NCI-H446 treated with DMSO at 0.1 percent for 48 hours (cell line): Measurements from ENCODE around the gene GPR183.
"Not testable (repeated sequence)": the region's sequence is repeated elsewhere in the genome, so short reads cannot be mapped to it uniquely, and the experiment has no call there.

ENCODE experiments used
- DNase-seq: peaks from one replicate; lab custom pipeline; 2025; lab: John Stamatoyannopoulos, UW

The GPR183 gene

DNA sequence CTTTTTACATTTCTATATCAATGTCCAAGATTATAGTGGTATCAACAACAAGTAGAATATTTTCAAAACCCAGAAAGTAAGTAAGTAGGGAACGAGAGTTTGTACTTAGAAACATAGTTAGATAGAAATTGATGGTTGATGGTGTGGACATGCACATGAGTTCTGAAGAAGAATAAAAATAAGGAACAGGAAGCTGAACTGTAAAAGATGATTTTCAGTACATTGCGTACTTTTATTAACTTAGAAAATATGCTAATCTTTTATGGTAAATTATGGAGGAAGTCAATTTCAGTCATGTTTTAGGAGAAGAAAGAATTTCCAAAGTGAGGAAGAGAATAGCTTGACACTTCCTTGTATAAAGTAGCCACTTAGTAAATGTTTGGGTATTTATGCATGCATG lies 36.7 kb downstream of the GPR183 start:
- DNase-seq, result no peak

DNA sequence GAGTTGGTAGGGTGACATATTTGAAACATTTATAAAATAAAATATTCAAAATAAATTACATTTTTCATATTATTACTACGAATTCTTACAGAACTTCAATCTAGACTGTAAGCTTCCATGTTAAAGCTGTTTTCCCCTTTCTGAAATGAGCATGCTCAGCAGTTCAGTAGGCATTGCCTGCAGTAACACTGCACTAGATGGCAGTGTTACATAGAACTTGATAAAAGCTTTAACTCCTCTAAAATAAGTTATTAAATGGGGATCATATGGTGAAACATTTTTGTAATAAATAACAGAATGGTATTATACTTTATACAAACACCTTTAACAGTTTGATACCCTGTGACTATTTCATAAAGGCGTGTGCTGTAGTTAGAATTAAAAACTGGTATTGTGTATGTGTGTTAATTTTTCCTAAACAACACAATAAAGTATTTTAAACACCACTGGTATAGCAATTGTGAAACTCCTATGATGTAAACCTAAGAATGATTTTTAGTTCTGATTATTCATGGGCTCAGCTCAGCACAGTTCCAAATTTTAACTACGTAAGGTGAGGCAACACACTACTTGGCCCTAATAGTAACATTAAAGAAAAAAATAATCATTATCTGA lies 37.5 kb downstream of the GPR183 start:
- DNase-seq, result peak; percentile 6

DNA sequence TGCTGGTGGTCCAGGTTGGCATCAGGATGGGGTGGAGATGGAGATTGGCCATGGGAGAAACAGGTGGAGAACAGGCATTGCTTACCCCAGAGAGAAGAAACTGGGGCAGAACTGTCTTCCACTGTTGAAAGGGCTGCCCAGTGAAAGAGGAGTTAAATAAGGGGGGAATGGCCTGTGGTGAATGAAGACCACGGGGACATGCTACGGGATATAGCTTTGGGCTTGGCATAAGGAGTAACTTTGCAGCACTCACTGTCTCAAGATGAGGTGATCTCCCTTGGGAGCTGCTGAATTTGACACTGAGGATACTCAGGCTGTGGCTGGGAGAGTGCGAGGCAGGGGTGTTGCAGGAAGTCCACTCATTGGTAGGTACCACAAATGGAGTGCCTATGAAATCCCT lies 38.4 kb downstream of the GPR183 start:
- no peak for DNase-seq

DNA sequence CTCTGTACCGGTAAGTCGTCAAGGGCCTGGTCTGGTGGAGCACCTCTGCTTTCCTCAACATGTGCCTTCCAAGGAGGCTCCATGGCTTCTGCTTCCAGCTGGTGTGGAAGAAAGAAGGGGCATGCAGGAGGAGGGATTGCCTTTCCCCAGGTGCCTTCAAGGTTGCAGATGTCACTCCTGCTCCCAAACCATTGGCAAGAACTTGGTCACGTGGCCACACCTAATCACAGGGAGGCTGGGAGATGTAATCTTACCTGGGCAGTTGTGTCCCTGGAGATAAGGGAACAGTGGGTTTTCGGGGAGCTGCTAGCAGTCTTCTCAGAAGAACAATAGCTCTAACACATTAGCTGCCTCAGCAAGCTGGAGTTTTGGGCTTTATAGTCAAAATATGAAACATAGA lies 39.3 kb downstream of the GPR183 start:
- no peak for DNase-seq

- DNase-seq, result no peak
Observed at GRCh38 chr13:99266827-99267226, 40.4 kb downstream of the GPR183 start.

DNA sequence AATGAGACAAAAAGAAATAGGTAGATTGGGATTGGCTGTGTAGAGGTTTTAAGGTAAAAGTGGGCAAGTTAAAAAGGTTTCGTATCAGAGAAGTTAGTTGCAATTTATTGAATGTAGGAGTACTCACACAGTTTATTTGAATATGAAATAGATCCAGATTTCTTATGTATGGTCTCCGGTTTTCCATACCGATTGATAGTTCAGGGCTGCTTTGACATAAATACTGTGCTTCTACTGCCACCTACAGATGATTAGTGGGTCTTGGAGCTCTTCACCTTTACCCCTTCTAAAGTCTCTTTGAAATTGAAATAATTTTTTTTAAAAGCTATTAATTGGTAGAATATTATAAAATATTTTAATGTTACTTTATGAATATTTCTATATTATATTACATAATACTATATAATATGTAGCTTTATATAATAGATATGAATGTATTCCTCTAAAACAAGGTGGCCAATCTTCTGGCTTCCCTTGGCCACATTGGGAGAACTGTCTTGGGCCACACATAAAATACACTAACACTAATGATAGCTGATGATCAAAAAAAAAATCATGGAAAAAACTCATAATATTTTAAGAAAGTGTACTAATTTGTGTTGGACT lies 41.3 kb downstream of the GPR183 start:
- no peak for DNase-seq

DNA sequence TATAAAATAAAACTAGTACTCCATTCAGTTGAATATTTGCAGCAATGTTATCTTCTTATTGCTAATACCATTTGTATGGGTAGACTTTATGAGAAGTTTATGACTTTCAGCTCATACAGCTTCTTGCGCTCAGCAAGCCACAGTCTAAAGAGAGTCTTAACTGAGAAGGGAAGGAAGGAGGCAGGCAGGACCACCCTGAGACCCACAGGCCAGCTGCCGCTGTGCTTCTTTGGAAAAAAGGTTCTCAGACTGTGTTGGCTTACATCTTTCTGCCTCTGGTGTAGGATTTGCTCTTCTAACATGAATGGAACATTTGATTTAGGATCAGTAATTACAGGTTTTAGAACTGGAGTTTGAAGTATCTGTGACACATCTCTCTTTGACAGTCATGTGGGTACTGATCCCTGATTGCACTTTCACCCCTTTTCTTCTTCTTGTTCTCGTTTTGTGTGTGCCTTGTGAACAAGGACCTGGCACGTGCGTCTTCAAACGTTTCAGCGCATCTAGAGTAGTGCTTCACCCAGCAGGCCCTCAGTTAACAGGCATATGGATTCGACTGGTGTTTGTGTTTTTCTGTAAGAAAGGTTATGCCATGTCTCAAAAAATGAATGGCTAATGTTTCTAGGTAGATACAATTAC lies 41.9 kb downstream of the GPR183 start:
- DNase-seq, result no peak

GRCh38 chr13:99264051-99264450 lies 43.1 kb downstream of the GPR183 start:
- DNase-seq, result no peak

DNA sequence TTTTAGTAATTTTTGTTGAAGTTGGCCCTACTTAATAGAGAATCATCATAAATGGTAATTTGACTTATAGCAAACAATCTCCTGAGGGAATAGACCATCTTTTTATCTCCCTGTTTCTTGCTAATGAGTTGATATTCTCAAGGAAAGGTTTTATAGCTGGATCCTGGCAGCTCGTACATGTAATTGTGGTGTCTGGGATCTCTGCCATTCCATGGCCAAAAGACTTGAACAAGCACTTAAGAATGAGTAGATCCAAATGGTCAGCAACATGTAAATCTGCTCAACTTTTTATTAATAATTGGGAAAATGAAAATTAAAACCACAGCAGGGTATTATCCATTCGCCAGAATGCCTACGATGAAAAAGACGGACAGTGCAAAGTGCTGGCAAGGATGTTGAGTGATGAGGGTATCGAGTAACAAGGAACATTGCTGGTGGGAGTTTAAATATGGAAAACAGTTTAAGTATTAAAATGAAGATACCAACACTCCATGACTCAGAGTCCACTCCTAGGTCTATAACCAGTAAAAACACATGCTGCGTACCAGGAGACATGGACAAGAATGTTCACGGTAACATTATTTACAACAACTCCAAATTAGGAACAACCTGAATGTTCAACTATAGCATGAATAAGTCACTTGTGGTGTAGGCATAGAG lies 43.9 kb downstream of the GPR183 start:
- no peak for DNase-seq

DNA sequence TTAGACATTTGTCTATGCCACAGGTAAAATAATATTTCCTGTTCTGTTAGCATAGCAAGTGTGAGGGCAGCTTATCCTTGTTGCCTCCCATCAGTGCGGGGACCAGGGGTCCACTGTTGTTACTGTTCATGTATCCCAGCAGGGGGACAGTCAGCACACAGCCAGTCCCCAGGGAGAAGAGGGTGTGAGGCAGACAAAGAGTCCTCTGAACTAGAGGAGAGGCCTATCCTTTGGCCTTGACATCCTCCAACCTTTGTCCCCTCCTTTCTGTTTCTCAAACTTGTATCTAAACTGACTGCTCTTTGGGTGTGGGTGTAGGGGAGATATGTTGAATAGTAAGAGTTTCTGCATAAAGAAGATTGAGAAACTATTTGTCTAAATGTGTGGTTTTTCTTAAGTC lies 46.1 kb downstream of the GPR183 start:
- no peak for DNase-seq

- no peak for DNase-seq
Observed at GRCh38 chr13:99260216-99260615, 47.0 kb downstream of the GPR183 start.

DNA sequence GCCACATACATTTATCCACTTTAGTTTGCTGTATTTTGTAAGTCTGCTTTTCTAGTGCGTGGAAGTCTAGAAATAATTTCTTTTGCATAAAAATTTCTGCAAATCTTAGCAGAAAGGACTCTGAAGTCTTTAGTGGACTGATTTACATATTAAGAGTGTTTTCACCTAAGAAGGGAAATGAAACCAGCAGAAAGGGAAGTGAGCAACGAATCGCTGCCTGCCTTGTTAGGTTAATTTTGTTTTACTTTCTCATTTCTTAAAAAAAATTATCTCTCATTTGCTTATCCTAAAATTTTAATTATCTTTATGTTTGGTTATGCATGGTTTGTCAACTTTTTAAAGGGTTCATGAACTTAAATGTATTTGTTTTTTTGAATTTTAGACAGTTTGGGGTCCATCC lies 48.3 kb downstream of the GPR183 start:
- no peak for DNase-seq

DNA sequence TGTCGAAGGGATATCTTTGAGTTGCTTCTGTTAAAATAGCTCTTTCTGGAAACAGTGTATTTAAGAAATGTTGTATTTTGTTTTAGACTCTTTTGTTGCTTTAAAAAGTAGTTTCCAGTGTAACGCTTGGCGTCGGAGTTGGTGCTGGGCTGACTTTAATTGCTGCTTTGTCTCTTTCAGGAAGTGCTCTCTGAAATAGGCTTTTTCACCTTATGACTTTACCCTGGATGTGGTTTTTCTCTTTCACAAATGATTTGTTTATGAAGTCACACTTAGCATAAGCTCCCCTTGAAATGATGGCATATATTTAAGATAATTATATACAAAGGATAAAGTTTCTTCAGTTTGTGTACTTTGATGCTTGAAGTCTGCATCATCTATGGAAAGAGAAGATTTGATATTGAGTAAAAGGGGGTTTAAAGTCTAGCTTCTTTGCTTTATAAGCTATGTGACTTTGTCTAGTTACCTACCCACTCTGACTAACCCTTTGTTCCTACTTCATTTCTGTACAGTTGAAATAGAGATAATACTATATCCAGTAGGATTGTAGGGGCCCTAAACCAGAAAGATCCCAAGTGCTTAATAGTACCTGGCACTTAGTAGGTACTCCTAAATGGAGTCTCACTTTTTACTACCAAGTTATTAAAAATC lies 48.9 kb downstream of the GPR183 start, which contains the start of gene GPR18:
Gene GPR18 (minus strand): TSS at position 170 of the 651 bp plus-strand sequence. CDS start 2,507 bp downstream, outside the sequence.
- DNase-seq, result no peak

DNA sequence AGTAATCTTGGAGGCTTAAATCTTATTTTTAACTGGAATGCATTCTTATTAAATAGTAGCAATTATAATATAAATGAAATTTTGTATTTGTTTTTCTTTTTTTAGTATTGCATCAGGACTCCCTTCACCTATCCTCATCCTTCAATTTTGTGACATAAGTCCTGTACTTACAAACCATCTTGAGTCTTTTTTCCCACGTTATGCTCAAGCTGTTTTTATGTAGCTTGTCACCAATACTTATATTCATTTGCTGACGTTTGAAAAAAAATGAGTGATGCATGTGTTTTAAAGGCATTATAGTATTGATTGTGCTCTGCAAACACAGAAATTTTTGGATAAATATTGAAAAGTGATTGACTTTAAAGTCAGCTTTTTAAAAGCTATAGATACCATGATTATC lies 49.9 kb downstream of the GPR183 start:
- no peak for DNase-seq

GRCh38 chr13:99256709-99257108 lies 50.5 kb downstream of the GPR183 start:
- DNase-seq, result no peak

GRCh38 chr13:99256283-99256682 lies 50.9 kb downstream of the GPR183 start:
- no peak for DNase-seq

DNA sequence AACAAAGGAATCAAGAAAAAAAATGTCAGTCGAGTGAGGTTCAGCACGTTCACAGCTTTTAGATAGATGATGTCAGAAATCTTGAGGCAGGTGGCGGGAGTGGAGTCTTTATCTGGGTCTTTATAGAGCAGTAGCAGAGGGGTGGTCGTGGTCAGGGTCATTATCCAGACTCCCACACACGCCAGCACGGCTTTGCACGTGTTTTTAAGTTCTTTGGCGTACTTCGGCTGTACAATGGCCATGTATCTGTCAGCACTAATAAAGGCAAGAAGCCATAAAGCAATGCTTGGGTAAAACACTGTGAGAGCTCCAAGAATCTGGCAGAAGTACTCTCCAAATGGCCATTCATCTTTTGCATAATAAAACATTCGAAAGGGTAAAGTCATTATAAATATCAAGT lies 51.9 kb downstream of the GPR183 start:
- no peak for DNase-seq

- no peak for DNase-seq
Observed at GRCh38 chr13:99254830-99255229, 52.4 kb downstream of the GPR183 start.

DNA sequence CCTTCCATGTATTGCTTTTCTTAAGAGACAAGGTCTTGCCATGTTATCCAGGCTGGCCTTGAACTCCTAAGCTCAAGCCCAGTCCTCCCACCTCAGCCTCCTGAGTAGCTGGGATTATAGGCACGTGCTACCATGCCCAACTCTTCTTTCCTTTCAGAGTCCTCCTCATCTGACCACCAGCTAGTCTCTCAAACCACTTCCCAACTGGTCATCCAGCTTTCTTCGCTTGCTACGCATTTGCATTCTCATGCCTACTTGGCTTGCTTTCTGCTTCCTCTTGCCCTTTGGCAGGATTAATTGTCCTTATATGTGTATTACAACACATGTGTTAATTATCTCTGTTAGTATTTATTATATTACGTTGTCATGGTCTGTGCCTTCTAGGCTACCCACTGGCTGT lies 55.3 kb downstream of the GPR183 start:
- no peak for DNase-seq

DNA sequence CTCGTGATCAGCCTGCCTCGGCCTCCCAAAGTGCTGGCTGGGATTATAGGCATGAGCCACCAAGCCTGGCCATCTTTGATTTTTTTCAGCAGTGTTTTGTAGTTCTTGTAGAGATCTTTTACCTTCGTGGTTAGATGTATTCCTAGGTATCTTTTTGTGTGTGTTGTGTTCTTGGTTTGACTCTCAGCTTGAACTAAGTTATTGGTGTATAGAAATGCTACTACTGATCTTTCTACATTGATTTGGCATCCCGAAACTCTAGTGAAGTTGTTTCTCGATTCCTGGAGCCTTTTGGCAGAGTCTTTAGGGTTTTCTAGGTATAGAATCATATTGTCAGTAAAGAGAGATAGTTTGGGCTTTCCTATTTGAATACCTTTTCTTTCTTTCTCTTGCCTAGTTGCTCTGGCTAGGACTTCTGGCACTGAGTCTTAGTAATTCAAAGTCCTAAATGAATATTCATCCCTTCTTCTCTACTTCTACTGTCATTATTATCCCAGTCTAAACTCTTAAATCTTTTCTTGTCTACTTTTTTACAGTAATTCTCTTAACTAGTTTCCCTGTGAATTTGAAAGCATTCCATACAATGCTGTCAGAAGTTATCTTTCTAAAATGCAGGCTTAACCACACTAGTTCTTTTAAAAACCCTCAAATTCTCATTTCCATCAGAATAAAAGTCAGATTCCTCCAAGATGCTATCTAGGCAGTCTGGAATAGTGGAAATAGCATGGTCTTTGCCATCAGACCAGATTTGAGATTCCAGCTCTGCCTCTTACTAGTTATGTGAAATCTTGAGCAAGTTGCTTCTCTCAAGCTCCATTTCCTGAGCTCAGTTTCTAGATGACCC lies 56.0 kb downstream of the GPR183 start:
- no peak for DNase-seq

GRCh38 chr13:99249606-99250005 lies 57.6 kb downstream of the GPR183 start:
- DNase-seq, result not testable (repeated sequence)

DNA sequence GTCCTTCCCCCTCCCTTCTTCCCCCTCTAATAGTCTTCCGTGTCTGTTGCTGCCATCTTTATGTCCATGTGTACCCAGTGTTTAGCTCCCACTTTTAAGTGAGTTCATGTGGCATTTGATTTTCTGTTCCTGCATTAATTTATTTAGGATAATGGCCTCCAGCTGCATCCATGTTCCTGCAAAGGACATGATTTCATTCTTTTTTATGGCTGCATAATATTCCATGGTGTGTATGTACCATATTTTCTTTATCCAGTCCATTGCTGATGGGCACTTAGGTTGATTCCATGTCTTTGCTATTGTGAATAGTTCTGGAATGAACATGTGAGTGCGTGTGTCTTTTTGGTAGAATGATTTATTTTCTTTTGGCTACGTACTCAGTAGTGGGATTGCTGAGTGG lies 58.0 kb downstream of the GPR183 start:
- DNase-seq, result not testable (repeated sequence)
